Neural progenitor cell (in vitro differentiated cells): ENCODE results near the gene CES5A.

Experiments used
- EZH2 ChIP-seq: fragments of 200-600 bp; sonication (generic); IDR thresholded peaks from 2 replicates; pipeline ENCODE4 v1.6.1; 2017; ENCODE audit warnings: antibody characterized with exemption, mild to moderate bottlenecking, moderate library complexity
- TF ChIP-seq, protein P1 (sequence below): fragments of 200-600 bp; sonication (generic); IDR thresholded peaks from 2 replicates; pipeline ENCODE4 v1.5.1; 2017; ENCODE audit warnings: antibody characterized with exemption, mild to moderate bottlenecking

DNA sequence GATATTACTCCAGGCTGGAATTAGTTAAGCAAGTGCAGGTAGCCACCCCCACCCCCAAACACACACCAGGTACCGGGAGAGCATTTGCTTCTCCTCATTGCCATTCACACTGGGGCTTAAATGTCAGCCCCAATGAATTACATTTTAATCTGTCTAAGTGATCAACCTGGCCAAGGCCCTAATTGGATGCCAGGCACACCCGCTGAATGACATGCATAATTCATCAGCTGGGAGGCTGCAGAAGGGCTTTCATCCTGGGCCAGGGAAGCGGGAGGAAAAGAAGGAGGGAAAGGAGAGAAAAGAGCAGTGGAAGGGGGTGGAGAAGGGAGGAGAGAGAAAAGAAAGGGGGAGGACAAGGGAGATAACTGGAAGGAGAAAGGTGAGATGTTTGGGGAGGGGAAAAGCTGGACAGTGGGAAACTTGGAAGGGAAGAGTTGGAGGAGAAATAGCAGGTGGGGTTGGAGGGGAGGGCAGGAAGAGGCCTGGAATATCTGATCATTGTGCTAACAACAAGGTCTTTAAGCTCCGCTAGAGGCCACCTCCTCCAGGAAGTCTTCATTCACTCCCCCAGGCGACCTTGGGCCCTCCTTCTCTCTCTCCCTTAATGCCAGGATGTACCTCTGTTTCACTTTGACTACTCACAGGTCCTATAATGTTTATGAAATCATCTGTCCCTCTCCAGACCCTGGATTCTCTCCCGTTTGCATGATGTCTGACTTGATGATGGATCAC is 40.1 kb upstream of the CES5A start:
- TF ChIP-seq, protein P1, sequence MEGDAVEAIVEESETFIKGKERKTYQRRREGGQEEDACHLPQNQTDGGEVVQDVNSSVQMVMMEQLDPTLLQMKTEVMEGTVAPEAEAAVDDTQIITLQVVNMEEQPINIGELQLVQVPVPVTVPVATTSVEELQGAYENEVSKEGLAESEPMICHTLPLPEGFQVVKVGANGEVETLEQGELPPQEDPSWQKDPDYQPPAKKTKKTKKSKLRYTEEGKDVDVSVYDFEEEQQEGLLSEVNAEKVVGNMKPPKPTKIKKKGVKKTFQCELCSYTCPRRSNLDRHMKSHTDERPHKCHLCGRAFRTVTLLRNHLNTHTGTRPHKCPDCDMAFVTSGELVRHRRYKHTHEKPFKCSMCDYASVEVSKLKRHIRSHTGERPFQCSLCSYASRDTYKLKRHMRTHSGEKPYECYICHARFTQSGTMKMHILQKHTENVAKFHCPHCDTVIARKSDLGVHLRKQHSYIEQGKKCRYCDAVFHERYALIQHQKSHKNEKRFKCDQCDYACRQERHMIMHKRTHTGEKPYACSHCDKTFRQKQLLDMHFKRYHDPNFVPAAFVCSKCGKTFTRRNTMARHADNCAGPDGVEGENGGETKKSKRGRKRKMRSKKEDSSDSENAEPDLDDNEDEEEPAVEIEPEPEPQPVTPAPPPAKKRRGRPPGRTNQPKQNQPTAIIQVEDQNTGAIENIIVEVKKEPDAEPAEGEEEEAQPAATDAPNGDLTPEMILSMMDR: no peak
- TF ChIP-seq EZH2: no peak
